ENCODE measurements around the gene CD84.

- TF ChIP-seq CTCF (IDR thresholded peaks at IDR 0.05 in 4 of 5, conservative IDR thresholded peaks at IDR 0.05 in 1 of 5) (no peak), POLR2A (IDR thresholded peaks at IDR 0.05) (no peak)
Observed at GRCh38 chr1:160605792-160606479, 26.6 kb upstream of the CD84 start.
